H1 (cell line): Measurements from ENCODE around the gene NSD2. TPM values are rescaled to one million over a fixed set of nuclear protein-coding genes. Genes with fewer than 3 reads are reported as not detected.

Experiments used
- BRCA1 ChIP-seq: IDR thresholded peaks from 2 replicates; pipeline ENCODE4 v1.6.1; 2012; ENCODE audit warnings: low read depth, low read length, improper control_type of control experiment
- CBX8 ChIP-seq: fragments of 300-800, 300-1000 bp; sonication (generic); IDR thresholded peaks from 2 replicates; pipeline ENCODE4 v1.7.1; 2016; ENCODE audit warnings: low read depth, low read length, borderline replicate concordance
- CEBPB ChIP-seq: IDR thresholded peaks from 2 replicates; pipeline ENCODE4 v1.6.1; 2012; ENCODE audit warnings: low read depth, low read length
- CREB1 ChIP-seq: IDR thresholded peaks from 2 replicates; pipeline ENCODE4 v1.6.1; 2012; ENCODE audit warnings: inconsistent platforms
- EGR1 ChIP-seq: IDR thresholded peaks from 2 replicates; pipeline ENCODE4 v1.6.1; 2011; ENCODE audit warnings: low read depth, low read length, borderline replicate concordance
- EP300 ChIP-seq, 2 experiments: IDR thresholded peaks; 1 replicate in 1 of 2; 2 replicates in 1 of 2; pipeline ENCODE4 v1.6.1; 2011 to 2012; ENCODE audit warnings: low read depth in 2 of 2, low read length in 2 of 2, mild to moderate bottlenecking in 2 of 2, borderline replicate concordance in 1 of 2, inconsistent platforms in 1 of 2, moderate library complexity in 1 of 2
- EZH2 ChIP-seq: fragments of 200-600 bp; sonication (generic); IDR thresholded peaks from 2 replicates; pipeline ENCODE4 v1.7.1; 2012; ENCODE audit warnings: low read depth, mild to moderate bottlenecking, moderate library complexity, low read length, inconsistent platforms; ENCODE audit not compliant: severe bottlenecking
- GABPA ChIP-seq: IDR thresholded peaks from 2 replicates; pipeline ENCODE4 v1.6.1; 2011; ENCODE audit warnings: mild to moderate bottlenecking, low read length, moderate library complexity, borderline replicate concordance; ENCODE audit not compliant: insufficient read depth
- HDAC2 ChIP-seq, 2 experiments: fragments of 300-600 bp in 1 of 2; sonication (generic) in 1 of 2; IDR thresholded peaks; 2 replicates each; pipeline ENCODE4 v1.6.1; 2011 to 2012; ENCODE audit warnings: low read depth in 2 of 2, low read length in 2 of 2, mild to moderate bottlenecking in 2 of 2, moderate library complexity in 2 of 2, borderline replicate concordance in 1 of 2, inconsistent platforms in 1 of 2
- JUND ChIP-seq: IDR thresholded peaks from 2 replicates; pipeline ENCODE4 v1.6.1; 2011; ENCODE audit warnings: mild to moderate bottlenecking, improper control_type of control experiment, low read length
- NANOG ChIP-seq: IDR thresholded peaks from 2 replicates; pipeline ENCODE4 v1.6.1; 2011; ENCODE audit warnings: low read length, low read depth, mild to moderate bottlenecking, inconsistent platforms; ENCODE audit not compliant: insufficient read depth, poor library complexity, severe bottlenecking
- NRF1 ChIP-seq: IDR thresholded peaks from 2 replicates; pipeline ENCODE4 v1.6.1; 2011; ENCODE audit warnings: mild to moderate bottlenecking, low read depth, low read length, improper control_type of control experiment
- POLR2A ChIP-seq, 2 experiments: IDR thresholded peaks; 1 replicate in 1 of 2; 2 replicates in 1 of 2; pipeline ENCODE4 v1.6.1; 2011; ENCODE audit warnings: low read depth in 2 of 2, low read length in 2 of 2, mild to moderate bottlenecking in 2 of 2; ENCODE audit errors: control extremely low read depth in 1 of 2
- POLR2AphosphoS5 ChIP-seq: IDR thresholded peaks from 2 replicates; pipeline ENCODE4 v1.6.1; 2011; ENCODE audit warnings: low read depth, low read length
- RBBP5 ChIP-seq: IDR thresholded peaks from 2 replicates; pipeline ENCODE4 v1.7.1; 2012; ENCODE audit warnings: low read depth, mild to moderate bottlenecking, inconsistent platforms, low read length, moderate library complexity, borderline replicate concordance
- RXRA ChIP-seq: IDR thresholded peaks from 2 replicates; pipeline ENCODE4 v1.6.1; 2011; ENCODE audit warnings: low read depth, mild to moderate bottlenecking, low read length, moderate library complexity; ENCODE audit not compliant: insufficient read depth
- SIN3A ChIP-seq, 2 experiments: IDR thresholded peaks in 1 of 2; conservative IDR thresholded peaks in 1 of 2; 2 replicates each; pipeline ENCODE4 v1.6.1; 2011 to 2012; ENCODE audit warnings: low read length in 2 of 2, improper control_type of control experiment in 1 of 2, low read depth in 1 of 2, mild to moderate bottlenecking in 1 of 2
- SIRT6 ChIP-seq: IDR thresholded peaks from one replicate; pipeline ENCODE4 v1.7.1; 2012; ENCODE audit warnings: low read length, inconsistent platforms
- SP1 ChIP-seq: IDR thresholded peaks from 2 replicates; pipeline ENCODE4 v1.6.1; 2011; ENCODE audit warnings: low read depth, low read length
- SRF ChIP-seq: IDR thresholded peaks from 2 replicates; pipeline ENCODE4 v1.6.1; 2011; ENCODE audit warnings: mild to moderate bottlenecking, low read depth, low read length, moderate library complexity
- TAF7 ChIP-seq: optimal IDR thresholded peaks from 2 replicates; pipeline ENCODE3; 2011; ENCODE audit warnings: low read depth, mild to moderate bottlenecking, inconsistent platforms, low read length, moderate library complexity, borderline replicate concordance
- polyA plus RNA-seq, 7 experiments: library from polyadenylated mRNA; depleted of rRNA in 3 of 7; stranded (reverse) in 5 of 7; unstranded in 2 of 7; fragments of >200 nt in 5 of 7; fragments of 200-250 nt in 2 of 7; gene quantifications; 1 replicate in 5 of 7; 2 replicates in 1 of 7; 4 replicates in 1 of 7; pipeline versions ENCODE4 v1.2.1 to v1.2.3, GENCODE V29; 2011 to 2013; ENCODE audit warnings: missing spikeins in 2 of 7, mixed read lengths in 2 of 7
- total RNA-seq: library from RNA; stranded (reverse); fragmentation: NEBNext Ultra II Directional; extraction: Animal tissue kit (Norgen Biotek cat#: 25700); gene quantifications from 2 replicates; pipeline ENCODE4 v1.2.1, GENCODE V29; 2021

NSD2 gene
- total and polyA plus RNA-seq, 2 of the 8 experiments (the other 6 are each of a cell fraction or from before 2014, with no cell fraction given) = 26.7 to 129 TPM

GRCh38 chr4:1992468-1993168, 121.4 kb downstream of the NSD2 start (continued):
- TF ChIP-seq CEBPB (no peak), POLR2A (IDR thresholded peaks at IDR 0.05; ENCODE audit: control extremely low read depth in 1 of 2, low read depth in 2 of 2, low read length in 2 of 2) (no peak), SIN3A (conservative IDR thresholded peaks at IDR 0.05 in 1 of 2, IDR thresholded peaks at IDR 0.05 in 1 of 2; ENCODE audit: low read depth in 1 of 2, low read length in 2 of 2) (0 out of 4 replicates have a peak, but pooled peaks of 1 of the 2 experiments have one; percentile 32), NRF1 (no peak), RXRA (no peak), NANOG (no peak), BRCA1 (no peak), EP300 (IDR thresholded peaks at IDR 0.05; ENCODE audit: borderline replicate concordance in 1 of 2, low read depth in 2 of 2, low read length in 2 of 2) (no peak), HDAC2 (IDR thresholded peaks at IDR 0.05; ENCODE audit: borderline replicate concordance in 1 of 2, low read depth in 2 of 2, low read length in 2 of 2) (no peak), POLR2AphosphoS5 (no peak), JUND (0 out of 2 replicates have a peak, but pooled peaks have one; percentile 6), SIRT6 (no peak), SRF (no peak), SP1 (no peak), RBBP5 (no peak), CREB1 (0 out of 2 replicates have a peak, but pooled peaks have one; percentile 66), TAF7 (no peak), EGR1 (peak; percentile 22; the same call in 1 of the 2 replicates), EZH2 (no peak), CBX8 (no peak), GABPA (peak; percentile 41; the same call in 1 of the 2 replicates)
